ENCODE measurements around the gene COP1.
"Not testable (repeated sequence)": the region's sequence is repeated elsewhere in the genome, so short reads cannot be mapped to it uniquely, and the experiment has no call there.

The COP1 gene

DNA sequence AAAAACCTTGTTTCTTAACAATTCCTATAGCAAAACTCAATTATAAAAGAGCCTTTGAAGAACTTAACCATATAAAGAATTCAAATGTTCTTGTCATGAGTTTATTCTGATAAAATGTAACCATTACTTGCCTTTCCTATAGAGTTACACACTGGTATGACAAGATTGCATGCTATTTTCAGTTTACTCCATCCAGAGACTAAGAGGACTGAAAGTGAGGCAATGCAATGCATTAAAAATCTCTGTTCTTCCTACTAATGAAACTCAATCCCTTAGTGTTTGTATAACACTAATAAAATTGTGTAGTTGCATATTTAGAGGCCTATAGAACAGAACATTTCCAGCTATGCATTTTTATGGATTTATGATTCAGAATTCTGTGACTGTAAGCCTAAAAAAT, 88.1 kb downstream of the COP1 start:
- DNase-seq: no peak

- DNase-seq: no peak
Measured at GRCh38 chr1:176111835-176112234, 95.3 kb downstream of the COP1 start.

- DNase-seq: no peak
Measured at GRCh38 chr1:176110203-176110602, 96.9 kb downstream of the COP1 start.

- no peak for DNase-seq
Measured at GRCh38 chr1:176102768-176103350, 104.2 kb downstream of the COP1 start.

DNA sequence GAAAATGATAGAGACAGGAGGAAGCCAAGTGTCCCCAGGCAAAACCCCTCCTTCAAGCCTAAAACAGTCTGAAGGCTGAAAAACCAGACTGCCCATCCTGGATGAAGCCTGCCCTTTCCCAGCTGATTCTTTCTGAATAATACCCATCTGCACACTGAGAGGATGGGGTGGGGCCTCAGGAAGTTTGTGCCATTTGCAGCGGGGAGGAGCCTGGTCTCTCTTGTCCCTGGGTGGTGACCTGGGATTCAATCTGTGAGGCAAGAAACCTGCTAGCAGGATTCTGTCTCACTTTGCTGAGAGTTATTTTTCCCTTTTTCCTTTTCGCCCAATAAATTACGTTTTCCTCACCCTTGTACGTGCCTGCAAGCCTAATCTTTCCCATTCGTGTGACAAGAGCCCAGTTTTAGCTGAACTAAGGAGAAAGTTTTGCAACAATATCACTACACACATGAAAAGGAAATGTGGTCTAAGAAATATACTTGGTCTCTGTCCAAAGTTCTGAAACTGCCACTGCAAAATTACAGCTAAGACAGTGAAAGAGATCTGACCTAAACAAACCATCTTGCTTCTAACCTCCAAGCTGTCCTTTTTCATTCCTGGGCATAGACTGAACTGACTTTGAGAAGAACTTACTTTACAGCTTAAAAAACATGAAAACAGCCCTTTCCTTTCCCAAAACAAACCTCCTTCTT, 105.0 kb downstream of the COP1 start:
- DNase-seq: no peak

- DNase-seq: no peak
Measured at GRCh38 chr1:176098560-176098959, 108.5 kb downstream of the COP1 start.

DNA sequence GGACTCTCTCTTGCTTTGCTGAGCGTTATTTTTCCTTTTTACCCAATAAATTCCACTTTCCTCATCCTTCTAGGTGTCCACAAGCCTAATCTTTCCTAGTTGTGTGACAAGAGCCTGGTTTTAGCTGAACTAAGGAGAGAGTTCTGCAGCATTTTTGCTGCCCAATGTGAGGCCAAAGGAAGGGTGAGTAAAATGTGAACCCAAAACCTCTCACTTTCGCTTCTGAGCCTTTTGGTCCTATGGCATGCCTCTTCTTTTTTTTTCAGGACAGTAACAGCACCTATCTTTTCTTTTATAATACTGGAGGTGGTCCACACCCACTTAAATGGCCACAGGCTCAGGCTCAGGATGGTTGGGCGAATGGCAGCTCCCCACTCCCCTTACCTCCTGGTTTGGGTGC, 111.1 kb downstream of the COP1 start:
- no peak for DNase-seq

GRCh38 chr1:176090766-176091165, 116.3 kb downstream of the COP1 start:
- DNase-seq: no peak

DNA sequence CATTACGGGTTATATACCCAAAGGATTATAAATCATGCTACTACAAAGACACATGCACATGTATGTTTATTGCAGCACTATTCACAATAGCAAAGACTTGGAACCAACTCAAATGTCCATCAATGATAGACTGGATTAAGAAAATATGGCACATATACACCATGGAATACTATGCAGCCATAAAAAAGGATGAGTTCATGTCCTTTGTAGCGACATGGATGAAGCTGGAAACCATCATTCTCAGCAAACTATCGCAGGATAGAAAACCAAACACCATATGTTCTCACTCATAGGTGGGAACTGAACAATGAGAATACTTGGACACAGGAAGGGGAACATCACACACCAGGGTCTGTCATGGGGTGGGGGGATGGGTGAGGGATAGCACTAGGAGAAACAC, 119.3 kb downstream of the COP1 start:
- DNase-seq: not testable (repeated sequence)

- DNase-seq: peak; percentile 31
Measured at GRCh38 chr1:176073524-176074157, 133.4 kb downstream of the COP1 start.

- no peak for DNase-seq
Measured at GRCh38 chr1:176068901-176069300, 138.2 kb downstream of the COP1 start.

DNA sequence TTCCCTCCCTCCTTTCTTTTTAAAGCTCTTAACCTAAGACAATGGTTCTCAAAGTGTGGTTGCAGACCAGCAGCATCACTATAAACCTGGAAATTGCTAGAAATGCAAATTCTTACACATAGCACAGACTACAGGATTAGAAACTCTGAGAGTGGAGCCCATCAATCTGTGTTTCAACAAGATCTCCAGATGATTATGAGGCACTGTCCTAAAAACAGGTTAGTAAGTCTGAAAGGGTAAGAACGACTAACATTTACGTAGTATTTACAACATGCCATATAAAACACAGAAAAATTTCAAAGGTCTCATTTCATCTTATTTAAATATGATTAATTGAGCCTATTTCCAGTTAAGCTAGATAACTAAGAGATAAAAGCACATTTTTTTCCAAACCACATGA, 138.8 kb downstream of the COP1 start:
- DNase-seq: no peak

DNA sequence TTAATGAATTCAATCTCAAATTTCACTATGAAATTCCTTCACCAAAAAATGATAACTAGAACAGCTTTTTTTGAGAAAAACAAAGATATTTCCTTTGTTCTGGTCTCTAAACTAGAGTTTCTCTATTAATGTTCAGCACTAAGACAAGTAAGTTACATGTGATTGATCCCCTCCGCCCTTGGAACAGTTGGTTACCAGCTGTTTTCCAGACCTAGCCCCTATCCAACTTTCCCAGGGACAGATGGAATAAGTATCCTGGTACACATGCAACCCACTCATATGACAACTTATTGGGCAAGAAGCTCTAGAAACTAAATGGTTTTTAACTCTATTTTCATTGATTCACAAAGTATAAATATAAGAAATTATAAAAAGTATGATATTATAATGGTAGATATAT, 140.4 kb downstream of the COP1 start:
- no peak for DNase-seq

GRCh38 chr1:176058686-176059085, 148.4 kb downstream of the COP1 start:
- no peak for DNase-seq

- DNase-seq: no peak
Measured at GRCh38 chr1:176056312-176056711, 150.8 kb downstream of the COP1 start.

GRCh38 chr1:176055398-176055797, 151.7 kb downstream of the COP1 start:
- DNase-seq: no peak

DNA sequence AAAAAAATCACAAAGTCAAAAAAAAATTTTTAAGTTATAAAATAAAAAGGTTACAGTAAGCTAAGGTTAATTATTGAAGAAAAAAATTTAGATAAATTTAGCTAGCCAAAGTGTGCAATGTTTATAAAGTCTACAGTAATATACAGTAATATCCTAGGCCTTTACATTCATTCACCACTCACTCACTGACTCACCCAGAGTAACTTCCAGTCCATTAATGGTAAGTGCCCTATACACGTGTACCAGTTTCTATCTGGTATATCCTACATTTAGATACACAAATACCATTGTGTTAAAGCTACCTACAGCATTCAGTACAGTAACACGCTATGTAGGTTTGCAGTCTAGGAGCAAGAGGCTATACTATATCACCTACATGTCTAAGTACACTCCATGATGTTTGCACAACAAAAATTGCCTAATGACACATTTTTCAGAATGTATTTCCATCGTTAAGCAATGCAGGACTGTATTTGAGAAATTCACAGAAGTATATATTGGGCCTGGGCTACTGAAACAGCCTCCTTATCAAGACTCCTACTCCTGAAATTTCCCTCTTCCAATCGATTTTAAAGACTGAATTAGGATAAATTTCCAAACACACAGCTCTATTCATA, 155.1 kb downstream of the COP1 start:
- no peak for DNase-seq

DNA sequence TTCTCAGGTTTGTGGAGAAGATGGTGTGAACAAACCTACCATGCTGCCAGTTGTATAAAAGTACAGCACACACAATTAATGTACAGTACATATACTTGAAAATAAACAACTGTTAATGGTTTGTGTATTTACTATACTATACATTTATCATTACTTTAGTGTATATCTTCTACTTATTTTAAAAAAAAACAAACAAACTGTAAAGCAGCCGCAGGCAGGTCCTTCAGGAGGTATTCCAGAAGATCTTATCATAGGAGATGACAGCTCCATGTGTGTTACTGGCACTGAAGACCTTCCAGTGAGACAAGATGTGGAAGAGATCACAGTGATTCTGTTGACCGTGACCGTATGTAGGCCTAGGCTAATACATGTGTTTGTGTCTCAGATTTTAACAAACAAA, 155.7 kb downstream of the COP1 start:
- DNase-seq: no peak

- DNase-seq: no peak
Measured at GRCh38 chr1:176049582-176049981, 157.5 kb downstream of the COP1 start.

DNA sequence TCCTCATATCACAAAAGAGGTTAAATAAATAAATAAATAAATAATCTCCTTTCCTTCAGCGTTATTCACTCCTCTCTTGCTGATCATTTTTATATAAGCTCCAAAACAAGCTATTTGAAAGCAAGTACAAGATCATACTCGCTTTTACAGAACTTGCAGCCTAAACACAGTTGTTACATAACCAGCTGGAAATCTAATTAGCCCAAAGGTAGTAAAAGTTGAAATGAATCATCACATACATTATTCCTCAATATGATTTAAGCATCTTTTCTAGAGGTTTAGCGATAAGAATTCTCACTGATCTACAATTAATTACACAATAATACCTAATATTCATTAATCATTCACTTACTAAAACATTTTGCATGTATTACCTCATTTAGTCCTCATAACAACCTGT, 160.2 kb downstream of the COP1 start:
- no peak for DNase-seq

GRCh38 chr1:176043537-176043936, 163.5 kb downstream of the COP1 start:
- DNase-seq: no peak

- no peak for DNase-seq
Measured at GRCh38 chr1:176033881-176034280, 173.2 kb downstream of the COP1 start.

GRCh38 chr1:176033474-176033873, 173.6 kb downstream of the COP1 start:
- no peak for DNase-seq

GRCh38 chr1:176032040-176032645, 174.9 kb downstream of the COP1 start:
- no peak for DNase-seq

All from CD4-positive, alpha-beta T cell treated with Interleukin-17A for 4 hours (primary cell).